ENCODE data around the gene YBX2. TPM values are rescaled to one million over a fixed set of nuclear protein-coding genes. Genes with fewer than 3 reads are reported as not detected.

YBX2 gene
- total RNA-seq, 1 experiment from 2014 or later: 24.0 TPM

GRCh38 chr17:7279448-7279847 lies 15.0 kb downstream of the YBX2 start:
- TF ChIP-seq CTCF (conservative IDR thresholded peaks at IDR 0.05): no peak
- peaks cover 12% of the 10 kb centered on the region for H3K23me2 ChIP-seq (ENCODE audit: insufficient read length, low read depth, low read length, poor library complexity, severe bottlenecking)
- no peak overlapping the region for H3K18ac ChIP-seq (ENCODE audit: insufficient read length, low read depth, low read length)
- H2BK12ac ChIP-seq (ENCODE audit: insufficient read length, low read depth, low read length): no peak overlapping the region
- H3K14ac ChIP-seq (ENCODE audit: insufficient read depth, low read length): no peak overlapping the region
- no peak overlapping the region for H2BK15ac ChIP-seq (ENCODE audit: low read depth, low read length)
- no peak overlapping the region for H3K4ac ChIP-seq (ENCODE audit: low read depth, low read length)
- H3K36me3 Mint-ChIP-seq (ENCODE audit: insufficient read depth in 1 of 3, low read depth in 3 of 3): peaks cover 0 to 2% (median 0%) of the 10 kb centered on the region in 3 experiments; a peak in 2 of 7 replicates
- no peak overlapping the region for H3K23ac ChIP-seq (ENCODE audit: insufficient read length, low read depth, low read length)
- no peak overlapping the region for H2BK5ac ChIP-seq (ENCODE audit: insufficient read length, low read length)
- no peaks in the 10 kb centered on the region for H3K9me3 Mint-ChIP-seq
- no peak overlapping the region for H4K91ac ChIP-seq (ENCODE audit: insufficient read length, low read depth, low read length)
- H4K8ac ChIP-seq (replicated peaks; ENCODE audit: insufficient read length, low read depth, low read length): no peak overlapping the region
- H2AFZ ChIP-seq (ENCODE audit: low read length): no peak overlapping the region
- H3K4me1 Mint-ChIP-seq: peaks cover 16 to 23% of the 10 kb centered on the region in 2 experiments
- peak overlapping the region in 1 of 2 experiments; percentile 59; a peak in 2 of 5 replicates for H3K4me3 Mint-ChIP-seq
- no peaks in the 10 kb centered on the region for H3K79me2 ChIP-seq (ENCODE audit: insufficient read depth, low read length)
- H3K4me2 ChIP-seq (ENCODE audit: insufficient read depth, insufficient read length, low read length): no peak overlapping the region
- no peak overlapping the region for H3K9ac ChIP-seq (ENCODE audit: extremely low read depth, insufficient read length, low read length)
- H2AK5ac ChIP-seq (ENCODE audit: insufficient read length, low read length): no peak overlapping the region
- H3K56ac ChIP-seq (ENCODE audit: insufficient read length, low read depth, low read length): no peak overlapping the region
- H2BK20ac ChIP-seq (ENCODE audit: low read depth, low read length, poor library complexity, severe bottlenecking): no peak overlapping the region
- no peaks in the 10 kb centered on the region for H3K27me3 ChIP-seq (ENCODE audit: insufficient read depth, low read length)
- H3K4me1 ChIP-seq (ENCODE audit: insufficient read depth, low read length): peaks cover 4% of the 10 kb centered on the region; the same call in 1 of the 2 replicates
- H3T11ph ChIP-seq (ENCODE audit: low read length): no peak overlapping the region
- DNase-seq: no peak
- no peaks in the 10 kb centered on the region for H3K79me1 ChIP-seq (ENCODE audit: insufficient read depth, low read depth, low read length, poor library complexity, severe bottlenecking)
- H3K27me3 Mint-ChIP-seq (ENCODE audit: low read depth): peaks cover 14% of the 10 kb centered on the region
- H2BK120ac ChIP-seq (ENCODE audit: low read depth, low read length, poor library complexity, severe bottlenecking): no peak overlapping the region
- H3K9me3 ChIP-seq (ENCODE audit: control insufficient read depth, low read depth, low read length): no peaks in the 10 kb centered on the region
- no CpG with 5 or more reads among the region's 8 CpGs for WGBS (ENCODE audit: extremely low coverage, insufficient read length, low lambda C conversion rate)
- no peak overlapping the region for H4K5ac ChIP-seq (ENCODE audit: insufficient read length, low read depth, low read length)
- no peak overlapping the region for H3K27ac ChIP-seq (ENCODE audit: insufficient read length, low read depth, low read length)
- no peak overlapping the region for H3K27ac Mint-ChIP-seq
- H4K20me1 ChIP-seq (ENCODE audit: control insufficient read depth, insufficient read depth, insufficient read length): no peaks in the 10 kb centered on the region

Measured in H9 (cell line).